A549 (cell line): Measurements from ENCODE around the gene SPTA1.

ENCODE experiments used
- MAFK ChIP-seq: fragments of 450-650 bp; IDR thresholded peaks from 2 replicates; pipeline ENCODE4 v1.6.1; 2014; ENCODE audit not compliant: partially characterized antibody
- MYC ChIP-seq: IDR thresholded peaks from 2 replicates; pipeline ENCODE4 v1.6.1; 2012; ENCODE audit warnings: mild to moderate bottlenecking, inconsistent platforms, low read length, improper control_type of control experiment, borderline replicate concordance
- POLR2A ChIP-seq: IDR thresholded peaks from 2 replicates; pipeline ENCODE4 v1.6.1; 2012; ENCODE audit warnings: mild to moderate bottlenecking, low read length
- TF ChIP-seq, protein P1 (sequence below): fragments of >200 bp; sonication (Bioruptor Twin); formaldehyde crosslinking; IDR thresholded peaks from 3 replicates; pipeline ENCODE4 v1.5.1; 2016
- TF ChIP-seq, protein P2 (sequence below): IDR thresholded peaks from 2 replicates; pipeline ENCODE4 v1.6.1; 2012

DNA sequence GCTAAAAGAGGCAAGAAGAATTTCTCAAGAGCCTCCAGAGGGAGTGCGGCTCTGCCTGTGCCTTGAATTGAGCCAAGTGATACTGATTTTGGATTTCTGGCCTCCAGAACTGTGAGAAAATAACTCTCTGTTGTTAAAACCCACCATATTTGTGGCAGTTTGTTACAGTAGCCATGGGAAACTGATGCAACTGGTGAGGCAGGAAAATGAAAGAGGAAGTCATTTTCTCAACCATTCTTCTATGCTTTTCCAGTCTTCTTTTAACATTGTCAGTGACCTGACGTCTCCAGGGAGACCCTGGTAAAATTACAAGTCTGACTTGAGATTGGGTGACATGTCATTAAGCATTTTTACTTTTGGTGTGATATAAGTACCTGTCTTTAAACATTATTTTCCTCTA is 121.9 kb downstream of the SPTA1 start:
- TF ChIP-seq, protein P1, sequence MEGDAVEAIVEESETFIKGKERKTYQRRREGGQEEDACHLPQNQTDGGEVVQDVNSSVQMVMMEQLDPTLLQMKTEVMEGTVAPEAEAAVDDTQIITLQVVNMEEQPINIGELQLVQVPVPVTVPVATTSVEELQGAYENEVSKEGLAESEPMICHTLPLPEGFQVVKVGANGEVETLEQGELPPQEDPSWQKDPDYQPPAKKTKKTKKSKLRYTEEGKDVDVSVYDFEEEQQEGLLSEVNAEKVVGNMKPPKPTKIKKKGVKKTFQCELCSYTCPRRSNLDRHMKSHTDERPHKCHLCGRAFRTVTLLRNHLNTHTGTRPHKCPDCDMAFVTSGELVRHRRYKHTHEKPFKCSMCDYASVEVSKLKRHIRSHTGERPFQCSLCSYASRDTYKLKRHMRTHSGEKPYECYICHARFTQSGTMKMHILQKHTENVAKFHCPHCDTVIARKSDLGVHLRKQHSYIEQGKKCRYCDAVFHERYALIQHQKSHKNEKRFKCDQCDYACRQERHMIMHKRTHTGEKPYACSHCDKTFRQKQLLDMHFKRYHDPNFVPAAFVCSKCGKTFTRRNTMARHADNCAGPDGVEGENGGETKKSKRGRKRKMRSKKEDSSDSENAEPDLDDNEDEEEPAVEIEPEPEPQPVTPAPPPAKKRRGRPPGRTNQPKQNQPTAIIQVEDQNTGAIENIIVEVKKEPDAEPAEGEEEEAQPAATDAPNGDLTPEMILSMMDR: no peak
- TF ChIP-seq MAFK (no peak), MYC (no peak), POLR2A (no peak)
- TF ChIP-seq, protein P2, sequence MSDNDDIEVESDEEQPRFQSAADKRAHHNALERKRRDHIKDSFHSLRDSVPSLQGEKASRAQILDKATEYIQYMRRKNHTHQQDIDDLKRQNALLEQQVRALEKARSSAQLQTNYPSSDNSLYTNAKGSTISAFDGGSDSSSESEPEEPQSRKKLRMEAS: no peak
